Psoas muscle (tissue), 8 donors: Measurements from ENCODE around the gene VARS1. TPM values are rescaled to one million over a fixed set of nuclear protein-coding genes. Genes with fewer than 3 reads are reported as not detected.

Experiments
- ATAC-seq, 4 donors: fragments of 200-7000 bp; cut with Tn5 transposase; one replicate each; pipeline ENCODE4 v1.9.1; 2020; ENCODE audit warnings: moderate library complexity in 3 of 4, mild to moderate bottlenecking in 2 of 4
- DNase-seq, 2 donors: peaks; one replicate each; pipeline ENCODE4 v3.0.0-alpha.2; 2020
- H3K27ac ChIP-seq: fragments of 200-600 bp; one replicate; pipeline ENCODE4 v1.8.0; 2022
- H3K27me3 ChIP-seq, 3 donors: fragments of 200-600 bp in 1 of 3; one replicate each; pipeline versions ENCODE4 v1.6.1 to v1.8.0; 2013 to 2022; ENCODE audit warnings: low read length in 2 of 3, mild to moderate bottlenecking in 2 of 3, moderate library complexity in 1 of 3; ENCODE audit not compliant: insufficient read depth in 3 of 3
- H3K36me3 ChIP-seq, 2 donors: fragments of 200-600 bp in 1 of 2; one replicate each; pipeline versions ENCODE4 v1.6.1 to v1.8.0; 2013 to 2022; ENCODE audit warnings: low read depth in 1 of 2, mild to moderate bottlenecking in 1 of 2, moderate library complexity in 1 of 2; ENCODE audit not compliant: insufficient read depth in 1 of 2
- H3K4me1 ChIP-seq: fragments of 200-600 bp; one replicate; pipeline ENCODE4 v1.8.0; 2022
- H3K4me3 ChIP-seq: fragments of 200-600 bp; one replicate; pipeline ENCODE4 v1.8.0; 2022; ENCODE audit warnings: mild to moderate bottlenecking
- H3K9me3 ChIP-seq: fragments of 200-600 bp; one replicate; pipeline ENCODE4 v1.8.0; 2022
- CTCF ChIP-seq: fragments of 200-600 bp; IDR thresholded peaks from one replicate; pipeline ENCODE4 v1.8.0; 2022; ENCODE audit warnings: antibody characterized with exemption
- WGBS, 3 donors: extraction: QIAGEN DNeasy Blood & Tissue Kit; methylation state at CpG; one replicate each; pipeline versions ENCODE4 v1.1.6 to v1.1.7; 2013; 5-methylcytosine and 5-hydroxymethylcytosine counted together
- intact Hi-C, 2 donors: fragments of 100-400 bp; cut with DNase I; formaldehyde crosslinking; loops; one replicate each; pipeline versions ENCODE4 v1.11.0 to v1.14.2; 2022
- polyA plus RNA-seq, 3 donors: library from polyadenylated mRNA; stranded (reverse); fragments of 200-250 nt; gene quantifications; one replicate each; pipeline ENCODE4 v1.2.3, GENCODE V29; 2013
- total RNA-seq, 4 donors: library from RNA; stranded (reverse); fragmentation: NEBNext Ultra II Directional in 2 of 4; extraction: Animal tissue kit (Norgen Biotek cat#: 25700) in 2 of 4; gene quantifications; one replicate each; pipeline versions ENCODE4 v1.2.1 to v1.2.4, GENCODE V29; 2021 to 2023
- donor health status: healthy with polysubstance abuse.
- donor health status: DM: no; HTN: no; CAD: no; lungs with moderate emphysema.
- donor health status: Bipolar disorder and iron deficiency.
- donor health status: healthy.
- donor health status: DM: yes; HTN: yes; CAD: no.
- donor health status: DM: no; HTN: no; CAD: no.
- donor health status: DM: no; HTN: no; CAD: no.
- donor health status: DM: yes; HTN: yes; CAD: no.

VARS1 gene
- total and polyA plus RNA-seq, 7 donors: 43.9 to 108 (median 65.2) TPM

- 84 to 87% (median 86%) methylated on average over 6 of the region's 6 CpGs for WGBS, 3 donors
- H3K36me3 ChIP-seq: peaks cover 0 to 39% of the 10 kb centered on the region in 2 donors
- no peak overlapping the region for H3K27ac ChIP-seq
- H3K4me3 ChIP-seq: no peak overlapping the region
- no peaks in the 10 kb centered on the region for H3K4me1 ChIP-seq
- H3K9me3 ChIP-seq: no peaks in the 10 kb centered on the region
- H3K27me3 ChIP-seq: no peaks in the 10 kb centered on the region
- DNase-seq (no peak), ATAC-seq (no peak)
- intact Hi-C loops: loop anchor here in 1 of 2 donors (5.0 kb wide), 1 partner anchor 85 kb away; the partner anchor contains the start of gene LY6G5C
- TF ChIP-seq CTCF: no peak
These were observed 28.4 kb downstream of the VARS1 start for GRCh38 chr6:31767096-31767645.

GRCh38 chr6:31765910-31766794 lies 29.4 kb downstream of the VARS1 start:
- DNase-seq: no peak
- Histone ChIP-seq H3K4me3 (peak overlapping the region; percentile 28), H3K9me3 (no peaks in the 10 kb centered on the region), H3K27me3 (no peaks in the 10 kb centered on the region), H3K27ac (no peak overlapping the region), H3K4me1 (no peaks in the 10 kb centered on the region), H3K36me3 (peaks cover 0 to 39% of the 10 kb centered on the region in 2 donors)
- intact Hi-C loops: loop anchor here in 1 of 2 donors (5.0 kb wide), 1 partner anchor 84 kb away; the partner anchor contains the start of gene LY6G5C
- 56 to 57% (median 57%) methylated on average over 42 of the region's 42 CpGs for WGBS, 3 donors
- no peak for ATAC-seq
- no peak for TF ChIP-seq CTCF

- intact Hi-C loops: loop anchor here in 1 of 2 donors (5.0 kb wide), 1 partner anchor 83 kb away; the partner anchor contains the start of gene LY6G5C
- Histone ChIP-seq H3K4me1 (no peaks in the 10 kb centered on the region), H3K9me3 (no peaks in the 10 kb centered on the region), H3K4me3 (no peak overlapping the region), H3K27me3 (no peaks in the 10 kb centered on the region), H3K36me3 (peaks cover 0 to 39% of the 10 kb centered on the region in 2 donors), H3K27ac (no peak overlapping the region)
- ATAC-seq (no peak), DNase-seq (no peak)
- 88 to 93% (median 92%) methylated on average over 9 of the region's 9 CpGs for WGBS, 3 donors
- TF ChIP-seq CTCF: no peak
These were observed 30.0 kb downstream of the VARS1 start for GRCh38 chr6:31765559-31765909.

- ATAC-seq: no peak
- Histone ChIP-seq H3K27ac (no peak overlapping the region), H3K9me3 (no peaks in the 10 kb centered on the region), H3K4me3 (no peak overlapping the region), H3K27me3 (no peaks in the 10 kb centered on the region), H3K36me3 (peaks cover 0 to 39% of the 10 kb centered on the region in 2 donors), H3K4me1 (no peaks in the 10 kb centered on the region)
- no peak for TF ChIP-seq CTCF
- 84 to 90% (median 87%) methylated on average over 4 of the region's 4 CpGs for whole genome bisulfite sequencing, 3 donors
- intact Hi-C loops: no loop called here
- DNase-seq: no peak
These were observed 31.4 kb downstream of the VARS1 start for GRCh38 chr6:31764198-31764597.
